Muscle layer of colon (tissue), 2 donors: ENCODE data around the gene C20orf141.
A peak's percentile ranks its signal among the peaks of the same experiment; 100 is the strongest.

Source experiments
- H3K27ac ChIP-seq: one replicate; pipeline ENCODE4 v1.7.0; 2013; ENCODE audit warnings: low read depth, mild to moderate bottlenecking, low read length, moderate library complexity
- H3K27me3 ChIP-seq, 2 donors: one replicate each; pipeline ENCODE4 v1.7.0; 2013; ENCODE audit warnings: low read length in 2 of 2, mild to moderate bottlenecking in 2 of 2; ENCODE audit not compliant: insufficient read depth in 2 of 2, control insufficient read depth in 1 of 2
- H3K36me3 ChIP-seq: one replicate; pipeline ENCODE4 v1.7.0; 2013; ENCODE audit warnings: mild to moderate bottlenecking, low read length; ENCODE audit not compliant: insufficient read depth
- H3K4me1 ChIP-seq: one replicate; pipeline ENCODE4 v1.7.0; 2013; ENCODE audit warnings: mild to moderate bottlenecking, low read length; ENCODE audit not compliant: insufficient read depth
- H3K4me3 ChIP-seq, 2 donors: one replicate each; pipeline ENCODE4 v1.7.0; 2013; ENCODE audit warnings: low read length in 2 of 2, low read depth in 1 of 2, mild to moderate bottlenecking in 1 of 2, moderate library complexity in 1 of 2
- H3K9ac ChIP-seq: one replicate; pipeline ENCODE4 v1.7.0; 2013; ENCODE audit warnings: low read length
- H3K9me3 ChIP-seq: one replicate; pipeline ENCODE4 v1.7.0; 2013; ENCODE audit warnings: mild to moderate bottlenecking, low read length
- donor health status: abdominal sarcoma.
- donor health status: Adenocarcinoma of cecum.

C20orf141 gene

GRCh38 chr20:2794202-2794748 lies 20.5 kb upstream of the C20orf141 start:
- Histone ChIP-seq H3K4me1 (no peaks in the 10 kb centered on the region), H3K4me3 (no peak overlapping the region), H3K9ac (no peak overlapping the region), H3K36me3 (no peaks in the 10 kb centered on the region), H3K27me3 (peaks cover 0 to 12% of the 10 kb centered on the region in 2 donors), H3K27ac (no peak overlapping the region), H3K9me3 (no peaks in the 10 kb centered on the region)

- Histone ChIP-seq H3K4me1 (no peaks in the 10 kb centered on the region), H3K9me3 (no peaks in the 10 kb centered on the region), H3K4me3 (no peak overlapping the region), H3K27me3 (peaks cover 3 to 18% of the 10 kb centered on the region in 2 donors), H3K36me3 (no peaks in the 10 kb centered on the region), H3K9ac (no peak overlapping the region), H3K27ac (no peak overlapping the region)
These were observed 19.8 kb upstream of the C20orf141 start for GRCh38 chr20:2794866-2795447.

GRCh38 chr20:2795451-2795850 lies 19.3 kb upstream of the C20orf141 start:
- Histone ChIP-seq H3K9ac (no peak overlapping the region), H3K4me3 (no peak overlapping the region), H3K27me3 (peaks cover 5 to 23% of the 10 kb centered on the region in 2 donors), H3K4me1 (no peaks in the 10 kb centered on the region), H3K27ac (no peak overlapping the region), H3K36me3 (no peaks in the 10 kb centered on the region), H3K9me3 (no peaks in the 10 kb centered on the region)

GRCh38 chr20:2796011-2796660 lies 18.7 kb upstream of the C20orf141 start:
- Histone ChIP-seq H3K9ac (no peak overlapping the region), H3K36me3 (no peaks in the 10 kb centered on the region), H3K27ac (no peak overlapping the region), H3K9me3 (no peaks in the 10 kb centered on the region), H3K4me1 (no peaks in the 10 kb centered on the region), H3K27me3 (peaks cover 5 to 30% of the 10 kb centered on the region in 2 donors), H3K4me3 (no peak overlapping the region)

- no peaks in the 10 kb centered on the region for H3K9me3 ChIP-seq
- H3K4me3 ChIP-seq, result no peak overlapping the region
- no peaks in the 10 kb centered on the region for H3K4me1 ChIP-seq
- H3K36me3 ChIP-seq, result no peaks in the 10 kb centered on the region
- H3K9ac ChIP-seq, result no peak overlapping the region
- peaks cover 5 to 42% of the 10 kb centered on the region in 2 donors for H3K27me3 ChIP-seq
- no peak overlapping the region for H3K27ac ChIP-seq
These were observed 17.4 kb upstream of the C20orf141 start for GRCh38 chr20:2797136-2797983.

- Histone ChIP-seq H3K27me3 (peaks cover 5 to 43% of the 10 kb centered on the region in 2 donors), H3K27ac (no peak overlapping the region), H3K9ac (no peak overlapping the region), H3K36me3 (no peaks in the 10 kb centered on the region), H3K4me3 (no peak overlapping the region), H3K4me1 (no peaks in the 10 kb centered on the region), H3K9me3 (no peaks in the 10 kb centered on the region)
These were observed 16.5 kb upstream of the C20orf141 start for GRCh38 chr20:2798095-2798805.

GRCh38 chr20:2798814-2799213 lies 16.0 kb upstream of the C20orf141 start:
- no peak overlapping the region for H3K27ac ChIP-seq
- peaks cover 5 to 47% of the 10 kb centered on the region in 2 donors for H3K27me3 ChIP-seq

GRCh38 chr20:2799271-2799670 lies 15.5 kb upstream of the C20orf141 start:
- peak overlapping the region in 1 of 2 donors; percentile 49 for H3K4me3 ChIP-seq

More at GRCh38 chr20:2798814-2799213, 16.0 kb upstream of the C20orf141 start:
- Histone ChIP-seq H3K9ac (no peak overlapping the region), H3K4me3 (no peak overlapping the region), H3K36me3 (no peaks in the 10 kb centered on the region), H3K9me3 (no peaks in the 10 kb centered on the region), H3K4me1 (no peaks in the 10 kb centered on the region)

GRCh38 chr20:2799688-2800520 lies 14.9 kb upstream of the C20orf141 start:
- H3K9me3 ChIP-seq, result no peaks in the 10 kb centered on the region

More at GRCh38 chr20:2799271-2799670, 15.5 kb upstream of the C20orf141 start:
- Histone ChIP-seq H3K9ac (no peak overlapping the region), H3K27me3 (peaks cover 5 to 51% of the 10 kb centered on the region in 2 donors), H3K4me1 (no peaks in the 10 kb centered on the region), H3K27ac (no peak overlapping the region), H3K36me3 (no peaks in the 10 kb centered on the region), H3K9me3 (no peaks in the 10 kb centered on the region)

GRCh38 chr20:2800521-2801285 lies 14.1 kb upstream of the C20orf141 start, which contains the start of gene CPXM1:
Gene CPXM1, minus strand, starts transcription at chr20:2800627. Its CDS starts 55 bp downstream, at chr20:2800572.
- H3K27ac ChIP-seq, result no peak within 1 kb of the TSS
- H3K9ac ChIP-seq, result no peak within 1 kb of the TSS
- H3K4me3 ChIP-seq, result peak within 1 kb of the TSS; percentile 14 to 49
- no peaks in the 10 kb centered on the region for H3K9me3 ChIP-seq
- peaks cover 5 to 57% of the 10 kb centered on the region in 2 donors for H3K27me3 ChIP-seq
- no peaks in the 10 kb centered on the region for H3K4me1 ChIP-seq
- no peaks in the 10 kb centered on the region for H3K36me3 ChIP-seq

More at GRCh38 chr20:2799688-2800520, 14.9 kb upstream of the C20orf141 start:
- Histone ChIP-seq H3K27me3 (peaks cover 5 to 51% of the 10 kb centered on the region in 2 donors), H3K9ac (no peak overlapping the region), H3K27ac (no peak overlapping the region), H3K36me3 (no peaks in the 10 kb centered on the region), H3K4me1 (no peaks in the 10 kb centered on the region), H3K4me3 (peak overlapping the region; percentile 14 to 49)
